ENCODE results near the gene SMAD7. TPM values are rescaled to one million over a fixed set of nuclear protein-coding genes. Genes with fewer than 3 reads are reported as not detected.
A peak's percentile ranks its signal among the peaks of the same experiment; 100 is the strongest.

Gene SMAD7
- total RNA-seq, 1 donor from 2014 or later = 20.0 TPM

DNA sequence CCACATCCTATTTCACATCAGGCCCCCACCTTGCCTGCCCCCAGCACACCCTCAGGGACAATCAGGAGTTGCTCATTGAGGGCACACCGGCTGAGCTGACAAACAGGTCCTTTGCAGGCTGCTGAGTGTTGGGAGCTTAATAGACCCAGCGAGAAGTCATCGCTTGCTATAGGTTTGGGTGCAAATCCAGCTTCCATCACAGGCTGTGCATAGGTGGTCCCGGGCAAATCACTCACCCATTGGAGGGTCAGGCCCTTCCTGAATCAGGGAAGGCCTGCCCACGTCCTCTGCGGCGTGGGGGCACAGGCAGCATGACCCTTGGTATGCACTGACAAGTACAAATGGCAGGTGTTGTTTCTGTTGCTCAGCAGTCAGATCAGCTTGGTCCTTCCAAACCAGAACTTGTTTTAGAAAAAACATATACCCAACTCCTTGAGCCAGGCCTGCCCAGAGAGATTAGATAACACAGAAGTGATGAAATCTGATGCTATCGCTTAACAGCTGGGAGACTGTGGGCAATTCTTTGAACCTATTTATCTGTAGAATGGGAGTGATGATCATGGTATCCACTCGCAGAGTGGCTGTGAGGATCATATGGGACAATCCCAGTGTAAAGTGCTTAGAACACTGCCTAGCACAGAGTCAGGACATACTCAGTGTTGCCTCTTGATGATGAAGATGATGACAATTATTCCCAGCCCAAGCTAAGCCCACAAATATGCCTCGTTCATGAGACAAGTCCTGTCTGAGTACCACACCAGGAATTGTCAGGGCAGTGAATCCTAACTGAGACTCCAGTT, 34.9 kb downstream of the SMAD7 start:
- no peak for DNase-seq (ENCODE audit: low spot score)

GRCh38 chr18:48914581-48915251, 36.0 kb downstream of the SMAD7 start:
- DNase-seq (ENCODE audit: low spot score) = no peak

DNA sequence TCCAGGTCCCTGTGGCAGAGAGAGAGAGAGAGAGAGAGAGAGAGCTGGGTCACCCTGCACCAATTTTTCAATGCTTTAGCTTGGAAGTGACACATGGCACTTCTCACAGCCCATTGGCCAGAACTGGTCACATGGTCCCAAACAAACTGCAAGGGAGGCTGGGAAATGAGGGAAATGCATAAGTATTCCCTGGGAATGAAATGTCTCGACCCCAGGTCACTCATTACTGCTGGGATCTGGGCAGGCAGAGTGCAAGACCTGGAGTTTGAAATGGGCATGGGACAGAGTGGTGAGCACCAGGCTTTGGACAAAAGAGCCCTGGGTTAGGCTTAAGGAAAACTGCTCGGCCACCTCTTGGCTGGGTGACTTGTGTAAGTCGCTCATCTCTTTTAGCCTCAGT, 37.0 kb downstream of the SMAD7 start:
- DNase-seq (ENCODE audit: low spot score) = no peak

DNA sequence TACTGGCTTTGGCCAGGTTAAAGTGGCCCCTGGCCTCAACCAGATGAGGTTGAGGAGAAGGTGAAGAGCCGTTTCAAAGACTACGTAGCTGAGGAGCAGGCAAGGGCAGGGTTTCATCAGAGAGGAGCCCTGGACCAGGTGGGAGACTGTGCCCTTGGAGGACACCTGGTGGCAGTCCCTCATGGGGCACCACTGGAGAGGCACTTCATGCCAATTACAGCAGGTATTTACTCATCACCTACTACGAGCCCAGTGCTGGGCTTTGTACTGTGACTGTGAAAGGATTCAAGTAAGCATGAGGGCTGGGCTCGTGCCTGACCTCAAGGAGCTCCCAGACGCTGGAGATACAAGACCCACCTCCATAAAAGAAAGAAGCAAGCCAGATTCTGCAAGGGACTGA, 37.6 kb downstream of the SMAD7 start:
- DNase-seq (ENCODE audit: low spot score) = no peak

- no peak for DNase-seq (ENCODE audit: low spot score)
Observed at GRCh38 chr18:48910972-48911545, 39.7 kb downstream of the SMAD7 start.

DNA sequence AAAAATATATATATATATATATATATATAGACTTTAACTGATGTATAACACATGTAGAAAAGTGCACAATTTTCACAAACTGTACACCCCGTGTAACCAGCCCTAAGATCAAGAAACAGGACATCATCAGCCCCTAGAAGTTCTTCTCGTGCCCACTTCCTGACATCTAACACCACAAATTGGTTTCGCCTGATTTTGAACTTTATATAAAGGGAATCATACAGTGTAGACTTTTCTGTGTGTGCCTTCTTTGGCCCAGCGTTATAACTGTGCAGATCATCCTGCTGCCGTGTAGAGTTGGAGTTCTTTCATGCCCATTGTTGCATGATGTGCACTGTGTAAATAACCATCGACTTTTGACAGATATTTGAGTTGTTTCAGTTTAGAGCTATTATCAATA, 41.0 kb downstream of the SMAD7 start:
- no peak for DNase-seq (ENCODE audit: low spot score)

DNA sequence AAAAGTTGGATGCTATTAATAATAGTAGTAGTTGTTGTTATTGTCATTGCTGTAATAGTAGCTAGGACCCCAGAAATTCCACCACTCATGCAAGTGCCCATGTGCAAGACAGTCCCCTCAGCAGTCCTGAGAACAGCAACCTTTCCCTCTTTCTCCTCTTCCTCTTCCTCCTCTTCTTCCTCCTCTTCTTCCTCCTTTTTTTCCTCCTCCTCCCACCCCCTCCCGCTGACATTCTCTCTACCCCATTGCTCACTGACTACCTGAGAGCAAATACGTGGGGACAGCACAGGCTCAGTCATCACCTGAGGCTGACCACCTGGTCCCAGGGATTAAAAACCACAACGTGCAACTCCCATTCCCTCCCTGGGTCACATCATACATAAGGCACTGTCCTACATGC, 41.8 kb downstream of the SMAD7 start:
- DNase-seq (ENCODE audit: low spot score) = no peak

- no peak for DNase-seq (ENCODE audit: low spot score)
Observed at GRCh38 chr18:48905513-48905912, 45.3 kb downstream of the SMAD7 start.

GRCh38 chr18:48904847-48905394, 45.8 kb downstream of the SMAD7 start:
- no peak for DNase-seq (ENCODE audit: low spot score)

DNA sequence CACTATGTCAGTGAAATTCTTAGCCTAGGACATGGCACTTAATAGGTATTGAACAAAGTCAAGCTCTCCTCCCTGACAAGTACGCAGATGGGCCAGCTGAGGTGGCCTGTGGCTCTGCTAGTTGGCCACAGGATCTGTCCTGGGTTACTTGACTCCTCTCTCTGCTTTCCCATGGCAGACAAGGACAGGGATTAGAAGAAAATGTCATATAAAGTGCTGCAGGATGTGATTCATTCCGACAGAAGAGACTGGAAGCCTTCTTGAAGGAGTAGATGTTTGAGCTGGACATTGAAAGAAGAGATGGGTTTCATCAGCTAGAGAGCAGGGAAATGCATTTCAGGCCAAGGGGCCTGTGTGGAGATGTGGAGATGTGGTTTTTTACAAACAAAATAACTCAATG, 46.7 kb downstream of the SMAD7 start:
- no peak for DNase-seq (ENCODE audit: low spot score)

DNA sequence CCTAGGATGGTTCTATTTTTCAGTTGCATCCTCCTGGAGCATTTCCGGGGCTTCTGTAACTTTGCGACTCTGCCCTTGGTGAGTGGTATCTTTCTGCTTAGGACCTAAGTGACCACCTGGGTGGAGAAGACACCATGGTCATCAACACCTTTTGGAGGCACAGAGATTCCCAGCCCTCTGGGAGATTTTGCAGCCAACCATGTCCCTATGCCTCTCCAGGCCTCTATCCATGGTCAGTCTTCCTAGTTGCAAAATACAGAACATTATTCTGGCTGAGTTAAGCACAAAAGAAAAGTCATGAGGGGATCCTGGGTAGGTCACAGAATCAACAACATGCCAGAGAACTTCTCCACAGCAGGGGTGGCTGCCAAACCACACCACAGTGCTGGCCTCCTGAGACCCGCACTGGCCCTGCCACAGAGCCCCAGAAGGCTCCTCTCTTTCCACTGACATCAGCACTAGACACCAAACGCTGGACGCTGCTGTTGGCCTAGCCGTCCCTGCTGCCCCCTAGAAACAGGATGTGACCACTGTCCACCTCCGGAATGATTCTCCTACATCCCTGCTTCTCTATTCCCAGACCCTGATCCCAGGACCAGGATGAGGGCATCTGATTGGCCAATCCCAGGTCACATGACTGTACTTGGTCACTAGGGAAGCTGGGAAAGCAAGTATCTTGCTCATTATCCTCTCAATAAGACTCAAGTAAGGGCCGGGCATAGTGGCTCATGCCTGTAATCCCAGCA, 47.7 kb downstream of the SMAD7 start:
- DNase-seq (ENCODE audit: low spot score) = peak; percentile 56

DNA sequence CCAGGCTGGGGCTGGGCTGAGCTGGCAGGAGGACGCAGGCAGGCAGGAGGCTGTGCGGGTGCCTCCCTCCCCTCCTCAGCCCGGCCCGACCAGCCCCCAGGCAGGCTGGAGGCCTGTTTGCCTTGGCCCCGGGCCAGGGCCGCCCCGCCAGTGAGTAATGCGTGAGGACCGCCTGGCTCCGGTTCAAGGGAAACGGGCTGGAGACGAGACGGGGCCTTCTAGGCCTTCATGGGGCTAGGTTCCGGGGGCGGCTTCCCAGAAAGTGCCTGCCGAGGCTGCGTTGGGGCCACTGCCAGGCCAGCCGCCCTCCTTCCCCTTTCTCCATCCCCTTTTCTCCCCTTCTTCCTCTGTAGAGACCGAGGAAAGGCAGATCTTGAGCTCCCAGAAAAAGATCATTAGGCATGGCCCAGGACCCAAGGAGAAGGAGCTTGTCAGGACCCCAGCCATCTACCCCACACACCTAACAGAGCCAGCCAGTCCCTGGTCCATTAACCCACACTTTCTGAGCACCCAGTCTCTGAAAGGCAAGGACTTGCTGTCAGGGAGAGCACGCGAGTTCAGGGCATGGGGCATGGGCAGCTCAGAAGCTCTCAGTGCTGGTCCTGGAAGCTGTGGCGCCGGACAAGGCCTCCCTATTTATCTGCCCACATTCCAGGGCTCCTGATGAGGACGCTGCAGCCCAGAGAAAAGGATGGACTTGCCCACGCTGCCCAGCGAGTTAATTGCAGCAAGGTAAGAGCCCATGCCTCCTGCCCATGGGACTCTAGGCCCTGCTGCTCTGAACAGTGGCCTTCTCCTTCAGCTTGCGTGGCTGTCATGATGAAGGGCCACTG, 48.5 kb downstream of the SMAD7 start:
- peak; percentile 85 for DNase-seq (ENCODE audit: low spot score)

- DNase-seq (ENCODE audit: low spot score) = no peak
Observed at GRCh38 chr18:48901145-48902022, 49.4 kb downstream of the SMAD7 start.

DNA sequence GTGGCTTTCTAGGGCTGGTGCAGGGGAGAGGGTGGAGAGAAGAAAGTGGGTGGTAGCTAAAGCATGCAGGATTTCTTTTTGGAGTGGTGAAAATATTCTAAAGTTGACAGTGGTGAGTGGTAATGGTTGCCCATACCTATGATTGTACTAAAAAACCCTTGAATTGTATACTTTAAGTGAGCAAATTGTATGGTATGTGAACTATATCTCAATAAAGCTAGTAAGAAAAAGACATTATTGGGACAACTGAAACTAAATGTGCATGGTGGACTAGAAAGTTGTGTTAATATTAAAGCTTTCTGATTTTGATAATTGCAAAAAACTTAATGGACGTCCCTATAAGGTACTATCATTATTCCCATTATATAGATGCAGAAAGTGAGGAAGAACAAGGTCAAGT, 50.3 kb downstream of the SMAD7 start:
- DNase-seq (ENCODE audit: low spot score) = no peak

- no peak for DNase-seq (ENCODE audit: low spot score)
Observed at GRCh38 chr18:48899558-48900174, 51.1 kb downstream of the SMAD7 start.

DNA sequence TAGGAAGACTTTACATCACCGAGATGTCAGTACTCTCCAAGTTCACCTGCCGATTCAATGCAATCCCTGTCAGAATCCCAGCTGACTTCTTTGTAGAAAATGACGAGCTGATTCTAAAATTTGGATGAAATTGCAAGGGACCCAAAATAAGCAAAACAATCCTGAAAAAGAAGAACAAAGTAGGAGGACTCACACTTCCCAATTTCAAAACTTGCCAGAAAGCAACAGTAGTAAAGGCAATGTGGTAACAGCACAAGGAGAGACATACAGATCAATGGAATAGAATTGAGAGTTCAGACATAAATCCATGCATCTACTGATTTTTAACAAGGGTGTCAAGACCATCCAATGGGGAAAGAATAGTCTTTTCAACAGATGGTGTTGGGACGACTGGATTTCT, 52.2 kb downstream of the SMAD7 start:
- DNase-seq (ENCODE audit: low spot score) = no peak

GRCh38 chr18:48897531-48897930, 53.2 kb downstream of the SMAD7 start:
- DNase-seq (ENCODE audit: low spot score) = no peak

DNA sequence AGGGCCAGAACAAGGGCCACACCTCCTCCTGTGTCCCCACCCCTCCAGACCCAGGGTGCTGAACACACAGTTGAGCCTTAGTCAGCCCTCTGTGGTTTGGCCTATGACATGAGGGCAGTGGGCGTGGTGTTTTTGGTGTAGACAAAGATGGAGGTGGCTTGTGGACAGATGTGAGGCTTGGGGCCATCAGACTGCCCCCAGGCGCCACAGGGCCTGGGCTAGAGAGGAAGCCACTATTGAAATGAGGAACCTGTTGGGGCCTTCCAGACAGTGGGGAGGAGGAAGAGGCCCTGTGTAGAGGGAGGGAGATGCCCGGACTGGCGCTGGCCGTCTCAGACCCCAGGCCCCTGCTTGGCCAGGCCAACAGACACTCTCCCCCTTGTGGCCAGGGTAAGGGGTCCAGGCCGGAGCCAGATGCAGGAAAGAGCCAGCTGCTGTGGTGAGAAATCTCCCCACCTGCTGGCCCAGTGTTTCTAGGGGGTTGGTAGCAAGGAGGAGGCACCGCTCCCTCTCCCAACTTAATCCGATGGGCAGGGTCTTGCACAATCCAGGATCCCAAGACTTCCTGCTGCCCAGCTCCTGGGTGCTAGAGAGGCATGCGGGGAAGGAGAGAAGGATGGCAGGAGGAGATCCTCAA, 53.8 kb downstream of the SMAD7 start:
- peak; percentile 67 for DNase-seq (ENCODE audit: low spot score)

GRCh38 chr18:48896326-48896874, 54.4 kb downstream of the SMAD7 start:
- DNase-seq (ENCODE audit: low spot score) = no peak

Data from mucosa of gallbladder (tissue), 1 donor.